GM12878 (cell line): ENCODE data around the gene GNAZ. TPM values are rescaled to one million over a fixed set of nuclear protein-coding genes. Genes with fewer than 3 reads are reported as not detected.

Source experiments
- ATAC-seq: fragments of 200-7000 bp; cut with Tn5 transposase; 3 replicates; pipeline ENCODE4 v1.9.1; 2020; ENCODE audit warnings: mild to moderate bottlenecking, moderate library complexity
- BruUV-seq: library from RNA; stranded (reverse); fragments of 400-500 nt; replicated peaks from 2 replicates; lab custom pipeline; 2021; lab: Mats Ljungman, UMichigan
- CTCF ChIA-PET: fragments of 300-600 bp; sonication (Branson Sonifier 250); formaldehyde crosslinking; extraction: SDS; loops from one replicate; lab custom pipeline; 2021; ENCODE audit warnings: inconsistent platforms; lab: Yijun Ruan, JAX
- POLR2A ChIA-PET: fragments of 350-600 bp; formaldehyde crosslinking; extraction: SDS; loops from one replicate; lab custom pipeline; 2021; ENCODE audit warnings: inconsistent platforms; lab: Charles Lee
- RAD21 ChIA-PET: fragments of 300-600 bp; sonication (Branson Sonifier 250); formaldehyde crosslinking; loops from one replicate; lab custom pipeline; 2023; ENCODE audit warnings: antibody characterized with exemption; ENCODE audit not compliant: unreplicated experiment; lab: Charles Lee
- SMC1A ChIA-PET: fragments of 300-600 bp; sonication (Branson Sonifier 250); formaldehyde crosslinking; loops from one replicate; lab custom pipeline; 2023; ENCODE audit not compliant: unreplicated experiment, uncharacterized antibody; lab: Charles Lee
- DNase-seq: peaks from one replicate; pipeline ENCODE4 v3.0.0-alpha.2; 2011; ENCODE audit warnings: low read depth, low spot score
- FAIRE-seq: peaks from 3 replicates; lab custom pipeline; 2011; peaks lifted over from hg19 to GRCh38; lab: Jason Lieb, UNC
- H2AFZ ChIP-seq: 2 replicates; pipeline ENCODE4 v1.6.0; 2011; ENCODE audit warnings: low read depth, low read length, control low read depth; ENCODE audit not compliant: control insufficient read depth
- H3K27ac ChIP-seq: 2 replicates; pipeline ENCODE4 v1.5.1; 2011; ENCODE audit warnings: control low read depth; ENCODE audit not compliant: control insufficient read depth, insufficient read depth
- H3K27me3 ChIP-seq, 2 experiments: replicated peaks in 1 of 2; 2 replicates each; pipeline versions ENCODE4 v1.6.0 to v1.6.1; 2011; ENCODE audit warnings: low read length in 1 of 2; ENCODE audit not compliant: control insufficient read depth in 2 of 2, insufficient read depth in 2 of 2
- H3K36me3 ChIP-seq, 2 experiments: 2 replicates each; pipeline ENCODE4 v1.5.1; 2011; ENCODE audit warnings: low read length in 1 of 2; ENCODE audit not compliant: control insufficient read depth in 2 of 2, insufficient read depth in 2 of 2
- H3K4me1 ChIP-seq: 2 replicates; pipeline ENCODE4 v1.6.1; 2011; ENCODE audit warnings: mild to moderate bottlenecking, low read length, moderate library complexity, mixed read lengths; ENCODE audit not compliant: control insufficient read depth, insufficient read depth
- H3K4me2 ChIP-seq: 2 replicates; pipeline ENCODE4 v1.6.0; 2011; ENCODE audit warnings: control low read depth; ENCODE audit not compliant: control insufficient read depth, insufficient read depth
- H3K4me3 ChIP-seq: fragments of 200-600 bp; sonication (generic); 2 replicates; pipeline ENCODE4 v1.5.1; 2016
- H3K79me2 ChIP-seq: 2 replicates; pipeline ENCODE4 v1.6.0; 2011; ENCODE audit warnings: low read length; ENCODE audit not compliant: control insufficient read depth, insufficient read depth
- H3K9ac ChIP-seq: 2 replicates; pipeline ENCODE4 v1.8.0; 2011; ENCODE audit warnings: low read length, control low read depth, mixed read lengths; ENCODE audit not compliant: control insufficient read depth, insufficient read depth
- H3K9me3 ChIP-seq: replicated peaks from 3 replicates; pipeline ENCODE4 v1.5.1; 2011; ENCODE audit warnings: mild to moderate bottlenecking, low read length; ENCODE audit not compliant: control insufficient read depth, insufficient read depth
- H4K20me1 ChIP-seq: 2 replicates; pipeline ENCODE4 v1.6.0; 2011; ENCODE audit not compliant: control insufficient read depth, insufficient read depth
- BACH1 ChIP-seq: fragments of 450-650 bp; IDR thresholded peaks from 2 replicates; pipeline ENCODE4 v1.6.1; 2017; ENCODE audit warnings: mild to moderate bottlenecking, borderline replicate concordance
- HDAC2 ChIP-seq: fragments of 200-600 bp; sonication (generic); IDR thresholded peaks from 2 replicates; pipeline ENCODE4 v1.6.1; 2017
- IKZF2 ChIP-seq, 2 experiments: fragments of 450-650 bp; IDR thresholded peaks; 2 replicates each; pipeline ENCODE4 v1.6.1; 2017; ENCODE audit warnings: mild to moderate bottlenecking in 2 of 2, moderate library complexity in 2 of 2
- IRF4 ChIP-seq: IDR thresholded peaks from 2 replicates; pipeline ENCODE4 v1.6.1; 2011; ENCODE audit warnings: low read depth, low read length
- KLF5 ChIP-seq: fragments of 450-650 bp; IDR thresholded peaks from 2 replicates; pipeline ENCODE4 v1.6.1; 2014; ENCODE audit warnings: mild to moderate bottlenecking; ENCODE audit not compliant: partially characterized antibody
- SIX5 ChIP-seq: IDR thresholded peaks from 2 replicates; pipeline ENCODE4 v1.6.1; 2011; ENCODE audit warnings: mild to moderate bottlenecking, low read depth, low read length, moderate library complexity; ENCODE audit not compliant: severe bottlenecking
- SP1 ChIP-seq: IDR thresholded peaks from one replicate; pipeline ENCODE4 v1.6.1; 2011; ENCODE audit warnings: low read depth, low read length
- STAT3 ChIP-seq: IDR thresholded peaks from 2 replicates; pipeline ENCODE4 v1.6.1; 2011; ENCODE audit warnings: low read depth, low read length, improper control_type of control experiment
- ZBED1 ChIP-seq: IDR thresholded peaks from 2 replicates; pipeline ENCODE4 v1.6.1; 2016; ENCODE audit warnings: borderline replicate concordance
- ZNF207 ChIP-seq: fragments of 450-650 bp; IDR thresholded peaks from 2 replicates; pipeline ENCODE4 v1.6.1; 2014; ENCODE audit warnings: antibody characterized with exemption, mild to moderate bottlenecking, borderline replicate concordance
- ZNF217 ChIP-seq: fragments of 450-650 bp; IDR thresholded peaks from 2 replicates; pipeline ENCODE4 v1.6.1; 2017; ENCODE audit warnings: antibody characterized with exemption, mild to moderate bottlenecking
- ZNF24 ChIP-seq: fragments of 450-650 bp; IDR thresholded peaks from 2 replicates; pipeline ENCODE4 v1.6.1; 2017; ENCODE audit warnings: antibody characterized with exemption, mild to moderate bottlenecking
- WGBS: methylation state at CpG from one replicate; pipeline ENCODE4 v1.1.6; 2016; ENCODE audit warnings: low lambda C conversion rate; ENCODE audit not compliant: insufficient replicate concordance, insufficient coverage; ENCODE audit errors: missing lambda C conversion rate; 5-methylcytosine and 5-hydroxymethylcytosine counted together
- in situ Hi-C: fragments of 300-500 bp; cut with MboI; formaldehyde crosslinking; loops from 9 replicates; pipeline ENCODE4 v1.14.3; 2018; ENCODE audit warnings: mixed read lengths
- intact Hi-C: fragments of 100-400 bp; cut with micrococcal nuclease; formaldehyde crosslinking; loops from one replicate; pipeline ENCODE4 v1.14.2; 2022; ENCODE audit not compliant: unreplicated experiment
- polyA plus RNA-seq, 11 experiments: library from polyadenylated mRNA; depleted of rRNA in 4 of 11; unstranded in 6 of 11; stranded (reverse) in 5 of 11; fragments of >200 nt; fragmentation: Nextera tagmentation in 4 of 11; fragmentation: Illumina TruSeq in 1 of 11; extraction: Ambion mirVana in 4 of 11; extraction: Trizol in 1 of 11; gene quantifications; 1 replicate in 1 of 11; 2 replicates in 10 of 11; pipeline versions ENCODE4 v1.2.1 to v1.2.3, GENCODE V29; 2011 to 2016; ENCODE audit warnings: inconsistent platforms in 2 of 11, missing spikeins in 2 of 11, low read depth in 1 of 11
- total RNA-seq, 4 experiments: library from RNA; depleted of rRNA in 3 of 4; stranded (reverse); fragments of >200 nt in 3 of 4; fragmentation: Illumina TruSeq in 1 of 4; extraction: Trizol in 1 of 4; gene quantifications; 2 replicates each; pipeline versions ENCODE4 v1.2.1 to v1.2.3, GENCODE V29; 2013 to 2021
- TF ChIP-seq, protein P1 (sequence below): fragments of 450-650 bp; formaldehyde crosslinking; IDR thresholded peaks from 2 replicates; pipeline ENCODE4 v1.4.0; 2022; ENCODE audit warnings: mild to moderate bottlenecking, moderate library complexity
- TF ChIP-seq, protein P2 (sequence below): fragments of 450-650 bp; IDR thresholded peaks from 2 replicates; pipeline ENCODE4 v1.6.1; 2014; ENCODE audit warnings: mild to moderate bottlenecking
- TF ChIP-seq, protein P3 (sequence below): IDR thresholded peaks from 2 replicates; pipeline ENCODE4 v1.6.1; 2011; ENCODE audit warnings: mild to moderate bottlenecking, low read depth, low read length, moderate library complexity; ENCODE audit not compliant: insufficient replicate concordance

GNAZ gene
- total and polyA plus RNA-seq, 10 of the 15 experiments (the other 5 are each of a cell fraction or from before 2014, with no cell fraction given), result 0.09 to 1.0 (median 0.44) TPM; not detected in 1

- CTCF ChIA-PET, result interaction anchor here (0.7 kb wide), 1 partner anchor 142 kb away, joined by 3 read pairs; no protein-coding TSS in a partner anchor
- no peak for FAIRE-seq
Measured at GRCh38 chr22:23099531-23099804, 29.1 kb downstream of the GNAZ start.

More at GRCh38 chr22:23099531-23099804, 29.1 kb downstream of the GNAZ start:
- H3K36me3 ChIP-seq, result no peaks in the 10 kb centered on the region
- no peak for ATAC-seq
- SMC1A ChIA-PET, result no interaction called here
- no peaks in the 10 kb centered on the region for H3K27me3 ChIP-seq
- no peak overlapping the region for H3K9ac ChIP-seq
- no TSS peak for BruUV-seq
- in situ Hi-C loops, result no loop called here
- DNase-seq, result no peak
- no peaks in the 10 kb centered on the region for H4K20me1 ChIP-seq
- no peak overlapping the region for H3K27ac ChIP-seq
- WGBS, result 27% methylated on average over 6 of the region's 6 CpGs
- TF ChIP-seq KLF5 (no peak), STAT3 (no peak), ZNF24 (no peak), IRF4 (no peak), SP1 (no peak), BACH1 (no peak), HDAC2 (no peak), ZNF207 (no peak), ZBED1 (no peak), SIX5 (no peak), ZNF217 (no peak), IKZF2 (IDR thresholded peaks at IDR 0.05) (no peak)
- TF ChIP-seq, protein P1, sequence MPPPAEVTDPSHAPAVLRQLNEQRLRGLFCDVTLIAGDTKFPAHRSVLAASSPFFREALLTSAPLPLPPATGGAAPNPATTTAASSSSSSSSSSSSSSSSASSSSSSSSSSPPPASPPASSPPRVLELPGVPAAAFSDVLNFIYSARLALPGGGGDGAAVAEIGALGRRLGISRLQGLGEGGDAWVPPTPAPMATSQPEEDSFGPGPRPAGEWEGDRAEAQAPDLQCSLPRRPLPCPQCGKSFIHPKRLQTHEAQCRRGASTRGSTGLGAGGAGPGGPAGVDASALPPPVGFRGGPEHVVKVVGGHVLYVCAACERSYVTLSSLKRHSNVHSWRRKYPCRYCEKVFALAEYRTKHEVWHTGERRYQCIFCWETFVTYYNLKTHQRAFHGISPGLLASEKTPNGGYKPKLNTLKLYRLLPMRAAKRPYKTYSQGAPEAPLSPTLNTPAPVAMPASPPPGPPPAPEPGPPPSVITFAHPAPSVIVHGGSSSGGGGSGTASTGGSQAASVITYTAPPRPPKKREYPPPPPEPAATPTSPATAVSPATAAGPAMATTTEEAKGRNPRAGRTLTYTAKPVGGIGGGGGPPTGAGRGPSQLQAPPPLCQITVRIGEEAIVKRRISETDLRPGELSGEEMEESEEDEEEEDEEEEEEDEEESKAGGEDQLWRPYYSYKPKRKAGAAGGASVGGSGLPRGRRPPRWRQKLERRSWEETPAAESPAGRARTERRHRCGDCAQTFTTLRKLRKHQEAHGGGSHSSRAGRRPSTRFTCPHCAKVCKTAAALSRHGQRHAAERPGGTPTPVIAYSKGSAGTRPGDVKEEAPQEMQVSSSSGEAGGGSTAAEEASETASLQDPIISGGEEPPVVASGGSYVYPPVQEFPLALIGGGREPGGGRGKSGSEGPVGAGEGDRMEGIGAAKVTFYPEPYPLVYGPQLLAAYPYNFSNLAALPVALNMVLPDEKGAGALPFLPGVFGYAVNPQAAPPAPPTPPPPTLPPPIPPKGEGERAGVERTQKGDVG, result no peak
- TF ChIP-seq, protein P2, sequence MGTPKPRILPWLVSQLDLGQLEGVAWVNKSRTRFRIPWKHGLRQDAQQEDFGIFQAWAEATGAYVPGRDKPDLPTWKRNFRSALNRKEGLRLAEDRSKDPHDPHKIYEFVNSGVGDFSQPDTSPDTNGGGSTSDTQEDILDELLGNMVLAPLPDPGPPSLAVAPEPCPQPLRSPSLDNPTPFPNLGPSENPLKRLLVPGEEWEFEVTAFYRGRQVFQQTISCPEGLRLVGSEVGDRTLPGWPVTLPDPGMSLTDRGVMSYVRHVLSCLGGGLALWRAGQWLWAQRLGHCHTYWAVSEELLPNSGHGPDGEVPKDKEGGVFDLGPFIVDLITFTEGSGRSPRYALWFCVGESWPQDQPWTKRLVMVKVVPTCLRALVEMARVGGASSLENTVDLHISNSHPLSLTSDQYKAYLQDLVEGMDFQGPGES, result no peak
- TF ChIP-seq, protein P3, sequence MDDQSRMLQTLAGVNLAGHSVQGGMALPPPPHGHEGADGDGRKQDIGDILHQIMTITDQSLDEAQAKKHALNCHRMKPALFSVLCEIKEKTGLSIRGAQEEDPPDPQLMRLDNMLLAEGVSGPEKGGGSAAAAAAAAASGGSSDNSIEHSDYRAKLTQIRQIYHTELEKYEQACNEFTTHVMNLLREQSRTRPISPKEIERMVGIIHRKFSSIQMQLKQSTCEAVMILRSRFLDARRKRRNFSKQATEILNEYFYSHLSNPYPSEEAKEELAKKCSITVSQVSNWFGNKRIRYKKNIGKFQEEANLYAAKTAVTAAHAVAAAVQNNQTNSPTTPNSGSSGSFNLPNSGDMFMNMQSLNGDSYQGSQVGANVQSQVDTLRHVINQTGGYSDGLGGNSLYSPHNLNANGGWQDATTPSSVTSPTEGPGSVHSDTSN, result no peak
- H3K4me2 ChIP-seq, result no peak overlapping the region
- H3K4me1 ChIP-seq, result no peaks in the 10 kb centered on the region
- POLR2A ChIA-PET, result no interaction called here
- H3K79me2 ChIP-seq, result no peaks in the 10 kb centered on the region
- no peaks in the 10 kb centered on the region for H3K9me3 ChIP-seq
- no peak overlapping the region for H3K4me3 ChIP-seq
- intact Hi-C loops, result no loop called here
- RAD21 ChIA-PET, result no interaction called here
- no peak overlapping the region for H2AFZ ChIP-seq
